K562 (cell line): ENCODE data around the gene ATL3. TPM values are rescaled to one million over a fixed set of nuclear protein-coding genes. Genes with fewer than 3 reads are reported as not detected.

Experiments used
- CEBPB ChIP-seq: fragments of 450-650 bp; IDR thresholded peaks from 2 replicates; pipeline ENCODE4 v1.6.1; 2016; ENCODE audit warnings: missing genetic modification characterization, missing compliant biosample characterization
- HDAC2 ChIP-seq: fragments of 450-650 bp; IDR thresholded peaks from 2 replicates; pipeline ENCODE4 v1.6.1; 2016; ENCODE audit warnings: mild to moderate bottlenecking
- RBBP5 ChIP-seq: fragments of 200-600 bp; sonication (generic); IDR thresholded peaks from 2 replicates; pipeline ENCODE4 v1.6.1; 2012; ENCODE audit warnings: borderline replicate concordance, mild to moderate bottlenecking, low read length, control low read depth, inconsistent platforms; ENCODE audit not compliant: insufficient read depth, poor library complexity, severe bottlenecking
- SAP30 ChIP-seq: fragments of 200-600 bp; sonication (generic); IDR thresholded peaks from 2 replicates; pipeline ENCODE4 v1.6.1; 2012; ENCODE audit warnings: borderline replicate concordance, low read depth, mild to moderate bottlenecking, moderate library complexity, low read length, control low read depth, inconsistent platforms; ENCODE audit not compliant: insufficient read depth, poor library complexity, severe bottlenecking
- ZFX ChIP-seq: sonication (generic); formaldehyde crosslinking; IDR thresholded peaks from 2 replicates; pipeline ENCODE4 v1.8.0; 2022; ENCODE audit warnings: mild to moderate bottlenecking, missing genetic modification reagents, moderate library complexity
- ZNF253 ChIP-seq: fragments of 250-450 bp; sonication (Bioruptor Pico); conservative IDR thresholded peaks from 2 replicates; pipeline ENCODE4 v1.6.1; 2021; ENCODE audit warnings: mild to moderate bottlenecking
- polyA plus RNA-seq, 8 experiments: library from polyadenylated mRNA; depleted of rRNA in 4 of 8; stranded (reverse) in 5 of 8; unstranded in 3 of 8; fragments of >200 nt; fragmentation: Nextera tagmentation in 2 of 8; fragmentation: Illumina TruSeq in 1 of 8; extraction: Ambion mirVana in 2 of 8; extraction: Trizol in 1 of 8; gene quantifications; 2 replicates each; pipeline versions ENCODE4 v1.2.1 to v1.2.3, GENCODE V29; 2011 to 2014; ENCODE audit warnings: inconsistent platforms in 1 of 8, missing spikeins in 1 of 8
- total RNA-seq, 7 experiments: library from RNA; depleted of rRNA in 6 of 7; stranded (reverse); fragments of >200 nt in 6 of 7; fragmentation: Illumina TruSeq in 2 of 7; extraction: Trizol in 2 of 7; gene quantifications; 2 replicates each; pipeline versions ENCODE4 v1.2.1 to v1.2.3, GENCODE V29; 2011 to 2021; ENCODE audit warnings: low replicate concordance in 1 of 7
- TF ChIP-seq, protein P1 (sequence below): fragments of 450-650 bp; IDR thresholded peaks from 2 replicates; pipeline ENCODE4 v1.6.1; 2016; ENCODE audit warnings: mild to moderate bottlenecking, moderate library complexity
- TF ChIP-seq, protein P2 (sequence below): fragments of 250-450 bp; sonication (Bioruptor Pico); IDR thresholded peaks from 2 replicates; pipeline ENCODE4 v1.8.0; 2022; ENCODE audit warnings: moderate library complexity, mild to moderate bottlenecking, inconsistent platforms
- TF ChIP-seq, protein P3 (sequence below), 2 experiments: fragments of 450-650 bp; conservative IDR thresholded peaks; 2 replicates each; pipeline ENCODE4 v1.6.1; 2017; ENCODE audit warnings: mild to moderate bottlenecking in 2 of 2, moderate library complexity in 2 of 2
- TF ChIP-seq, protein P4 (sequence below): IDR thresholded peaks from 2 replicates; pipeline ENCODE4 v1.6.1; 2016; ENCODE audit warnings: missing genetic modification characterization, missing compliant biosample characterization

Gene ATL3
- total and polyA plus RNA-seq, 9 of the 15 experiments (the other 6 are each of a cell fraction or from before 2014, with no cell fraction given) = 18.2 to 39.8 (median 23.9) TPM

DNA sequence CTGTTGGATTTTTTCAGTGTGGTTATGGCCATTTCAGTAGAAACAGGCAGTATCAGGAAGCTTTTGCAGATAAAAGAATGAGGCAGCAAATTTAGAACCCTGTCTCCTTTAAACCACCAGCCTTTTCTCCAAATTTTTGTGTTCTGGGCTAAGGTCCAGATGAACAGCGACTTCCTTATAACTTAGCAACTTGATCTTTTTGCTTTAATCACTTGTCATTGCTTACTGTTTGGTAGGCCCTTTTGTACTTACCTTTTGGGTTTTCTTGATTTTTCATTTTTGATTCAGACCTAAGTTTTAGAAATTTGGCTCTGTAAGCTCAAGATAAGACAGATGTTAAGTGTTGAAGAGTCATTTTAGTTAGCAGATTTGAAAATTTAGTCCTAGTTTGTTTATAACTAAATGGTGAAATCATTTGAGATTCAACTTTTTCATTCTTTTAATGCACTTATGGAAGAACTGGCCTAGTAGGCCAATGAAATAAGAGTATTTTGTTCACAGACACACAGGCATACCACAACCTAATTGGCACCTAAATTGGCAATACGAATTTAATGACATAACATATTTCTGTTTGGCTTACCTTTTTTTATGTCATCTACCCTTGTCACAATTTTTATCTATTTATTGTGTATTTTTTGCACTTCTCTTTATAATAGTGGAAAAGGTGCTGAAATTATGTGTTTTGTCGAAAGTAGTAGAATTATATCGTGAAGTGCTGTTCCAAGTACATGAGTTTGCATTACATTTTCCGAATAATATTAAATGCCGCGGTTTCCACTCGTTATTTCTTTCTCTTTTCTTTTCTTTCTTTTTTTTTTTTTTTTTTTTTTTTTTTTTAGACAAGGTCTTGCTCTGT, 12.2 kb upstream of the ATL3 start (continued):
- TF ChIP-seq, protein P1, sequence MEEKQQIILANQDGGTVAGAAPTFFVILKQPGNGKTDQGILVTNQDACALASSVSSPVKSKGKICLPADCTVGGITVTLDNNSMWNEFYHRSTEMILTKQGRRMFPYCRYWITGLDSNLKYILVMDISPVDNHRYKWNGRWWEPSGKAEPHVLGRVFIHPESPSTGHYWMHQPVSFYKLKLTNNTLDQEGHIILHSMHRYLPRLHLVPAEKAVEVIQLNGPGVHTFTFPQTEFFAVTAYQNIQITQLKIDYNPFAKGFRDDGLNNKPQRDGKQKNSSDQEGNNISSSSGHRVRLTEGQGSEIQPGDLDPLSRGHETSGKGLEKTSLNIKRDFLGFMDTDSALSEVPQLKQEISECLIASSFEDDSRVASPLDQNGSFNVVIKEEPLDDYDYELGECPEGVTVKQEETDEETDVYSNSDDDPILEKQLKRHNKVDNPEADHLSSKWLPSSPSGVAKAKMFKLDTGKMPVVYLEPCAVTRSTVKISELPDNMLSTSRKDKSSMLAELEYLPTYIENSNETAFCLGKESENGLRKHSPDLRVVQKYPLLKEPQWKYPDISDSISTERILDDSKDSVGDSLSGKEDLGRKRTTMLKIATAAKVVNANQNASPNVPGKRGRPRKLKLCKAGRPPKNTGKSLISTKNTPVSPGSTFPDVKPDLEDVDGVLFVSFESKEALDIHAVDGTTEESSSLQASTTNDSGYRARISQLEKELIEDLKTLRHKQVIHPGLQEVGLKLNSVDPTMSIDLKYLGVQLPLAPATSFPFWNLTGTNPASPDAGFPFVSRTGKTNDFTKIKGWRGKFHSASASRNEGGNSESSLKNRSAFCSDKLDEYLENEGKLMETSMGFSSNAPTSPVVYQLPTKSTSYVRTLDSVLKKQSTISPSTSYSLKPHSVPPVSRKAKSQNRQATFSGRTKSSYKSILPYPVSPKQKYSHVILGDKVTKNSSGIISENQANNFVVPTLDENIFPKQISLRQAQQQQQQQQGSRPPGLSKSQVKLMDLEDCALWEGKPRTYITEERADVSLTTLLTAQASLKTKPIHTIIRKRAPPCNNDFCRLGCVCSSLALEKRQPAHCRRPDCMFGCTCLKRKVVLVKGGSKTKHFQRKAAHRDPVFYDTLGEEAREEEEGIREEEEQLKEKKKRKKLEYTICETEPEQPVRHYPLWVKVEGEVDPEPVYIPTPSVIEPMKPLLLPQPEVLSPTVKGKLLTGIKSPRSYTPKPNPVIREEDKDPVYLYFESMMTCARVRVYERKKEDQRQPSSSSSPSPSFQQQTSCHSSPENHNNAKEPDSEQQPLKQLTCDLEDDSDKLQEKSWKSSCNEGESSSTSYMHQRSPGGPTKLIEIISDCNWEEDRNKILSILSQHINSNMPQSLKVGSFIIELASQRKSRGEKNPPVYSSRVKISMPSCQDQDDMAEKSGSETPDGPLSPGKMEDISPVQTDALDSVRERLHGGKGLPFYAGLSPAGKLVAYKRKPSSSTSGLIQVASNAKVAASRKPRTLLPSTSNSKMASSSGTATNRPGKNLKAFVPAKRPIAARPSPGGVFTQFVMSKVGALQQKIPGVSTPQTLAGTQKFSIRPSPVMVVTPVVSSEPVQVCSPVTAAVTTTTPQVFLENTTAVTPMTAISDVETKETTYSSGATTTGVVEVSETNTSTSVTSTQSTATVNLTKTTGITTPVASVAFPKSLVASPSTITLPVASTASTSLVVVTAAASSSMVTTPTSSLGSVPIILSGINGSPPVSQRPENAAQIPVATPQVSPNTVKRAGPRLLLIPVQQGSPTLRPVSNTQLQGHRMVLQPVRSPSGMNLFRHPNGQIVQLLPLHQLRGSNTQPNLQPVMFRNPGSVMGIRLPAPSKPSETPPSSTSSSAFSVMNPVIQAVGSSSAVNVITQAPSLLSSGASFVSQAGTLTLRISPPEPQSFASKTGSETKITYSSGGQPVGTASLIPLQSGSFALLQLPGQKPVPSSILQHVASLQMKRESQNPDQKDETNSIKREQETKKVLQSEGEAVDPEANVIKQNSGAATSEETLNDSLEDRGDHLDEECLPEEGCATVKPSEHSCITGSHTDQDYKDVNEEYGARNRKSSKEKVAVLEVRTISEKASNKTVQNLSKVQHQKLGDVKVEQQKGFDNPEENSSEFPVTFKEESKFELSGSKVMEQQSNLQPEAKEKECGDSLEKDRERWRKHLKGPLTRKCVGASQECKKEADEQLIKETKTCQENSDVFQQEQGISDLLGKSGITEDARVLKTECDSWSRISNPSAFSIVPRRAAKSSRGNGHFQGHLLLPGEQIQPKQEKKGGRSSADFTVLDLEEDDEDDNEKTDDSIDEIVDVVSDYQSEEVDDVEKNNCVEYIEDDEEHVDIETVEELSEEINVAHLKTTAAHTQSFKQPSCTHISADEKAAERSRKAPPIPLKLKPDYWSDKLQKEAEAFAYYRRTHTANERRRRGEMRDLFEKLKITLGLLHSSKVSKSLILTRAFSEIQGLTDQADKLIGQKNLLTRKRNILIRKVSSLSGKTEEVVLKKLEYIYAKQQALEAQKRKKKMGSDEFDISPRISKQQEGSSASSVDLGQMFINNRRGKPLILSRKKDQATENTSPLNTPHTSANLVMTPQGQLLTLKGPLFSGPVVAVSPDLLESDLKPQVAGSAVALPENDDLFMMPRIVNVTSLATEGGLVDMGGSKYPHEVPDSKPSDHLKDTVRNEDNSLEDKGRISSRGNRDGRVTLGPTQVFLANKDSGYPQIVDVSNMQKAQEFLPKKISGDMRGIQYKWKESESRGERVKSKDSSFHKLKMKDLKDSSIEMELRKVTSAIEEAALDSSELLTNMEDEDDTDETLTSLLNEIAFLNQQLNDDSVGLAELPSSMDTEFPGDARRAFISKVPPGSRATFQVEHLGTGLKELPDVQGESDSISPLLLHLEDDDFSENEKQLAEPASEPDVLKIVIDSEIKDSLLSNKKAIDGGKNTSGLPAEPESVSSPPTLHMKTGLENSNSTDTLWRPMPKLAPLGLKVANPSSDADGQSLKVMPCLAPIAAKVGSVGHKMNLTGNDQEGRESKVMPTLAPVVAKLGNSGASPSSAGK = no peak
- TF ChIP-seq, protein P2, sequence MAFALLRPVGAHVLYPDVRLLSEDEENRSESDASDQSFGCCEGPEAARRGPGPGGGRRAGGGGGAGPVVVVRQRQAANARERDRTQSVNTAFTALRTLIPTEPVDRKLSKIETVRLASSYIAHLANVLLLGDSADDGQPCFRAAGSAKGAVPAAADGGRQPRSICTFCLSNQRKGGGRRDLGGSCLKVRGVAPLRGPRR (CRISPR knock-in tag) = no peak
- TF ChIP-seq HDAC2 (no peak), RBBP5 (no peak), CEBPB (tag) (no peak), ZFX (no peak), SAP30 (no peak), ZNF253 (CRISPR knock-in tag) (no peak)
- TF ChIP-seq, protein P3, sequence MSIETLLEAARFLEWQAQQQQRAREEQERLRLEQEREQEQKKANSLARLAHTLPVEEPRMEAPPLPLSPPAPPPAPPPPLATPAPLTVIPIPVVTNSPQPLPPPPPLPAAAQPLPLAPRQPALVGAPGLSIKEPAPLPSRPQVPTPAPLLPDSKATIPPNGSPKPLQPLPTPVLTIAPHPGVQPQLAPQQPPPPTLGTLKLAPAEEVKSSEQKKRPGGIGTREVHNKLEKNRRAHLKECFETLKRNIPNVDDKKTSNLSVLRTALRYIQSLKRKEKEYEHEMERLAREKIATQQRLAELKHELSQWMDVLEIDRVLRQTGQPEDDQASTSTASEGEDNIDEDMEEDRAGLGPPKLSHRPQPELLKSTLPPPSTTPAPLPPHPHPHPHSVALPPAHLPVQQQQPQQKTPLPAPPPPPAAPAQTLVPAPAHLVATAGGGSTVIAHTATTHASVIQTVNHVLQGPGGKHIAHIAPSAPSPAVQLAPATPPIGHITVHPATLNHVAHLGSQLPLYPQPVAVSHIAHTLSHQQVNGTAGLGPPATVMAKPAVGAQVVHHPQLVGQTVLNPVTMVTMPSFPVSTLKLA (conservative IDR thresholded peaks at IDR 0.05) = 0 out of 4 replicates have a peak, but pooled peaks of 1 of the 2 experiments have one; percentile 18
- TF ChIP-seq, protein P4, sequence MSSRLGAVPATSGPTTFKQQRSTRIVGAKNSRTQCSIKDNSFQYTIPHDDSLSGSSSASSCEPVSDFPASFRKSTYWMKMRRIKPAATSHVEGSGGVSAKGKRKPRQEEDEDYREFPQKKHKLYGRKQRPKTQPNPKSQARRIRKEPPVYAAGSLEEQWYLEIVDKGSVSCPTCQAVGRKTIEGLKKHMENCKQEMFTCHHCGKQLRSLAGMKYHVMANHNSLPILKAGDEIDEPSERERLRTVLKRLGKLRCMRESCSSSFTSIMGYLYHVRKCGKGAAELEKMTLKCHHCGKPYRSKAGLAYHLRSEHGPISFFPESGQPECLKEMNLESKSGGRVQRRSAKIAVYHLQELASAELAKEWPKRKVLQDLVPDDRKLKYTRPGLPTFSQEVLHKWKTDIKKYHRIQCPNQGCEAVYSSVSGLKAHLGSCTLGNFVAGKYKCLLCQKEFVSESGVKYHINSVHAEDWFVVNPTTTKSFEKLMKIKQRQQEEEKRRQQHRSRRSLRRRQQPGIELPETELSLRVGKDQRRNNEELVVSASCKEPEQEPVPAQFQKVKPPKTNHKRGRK (tag) = peak; percentile 31; the same call in 1 of the 2 replicates
